HUES64 (cell line): ENCODE results near the gene LSM14B.

ENCODE experiments used
- H3K27ac ChIP-seq: 2 replicates; pipeline ENCODE4 v1.7.0; 2013; ENCODE audit warnings: low read depth, low read length, inconsistent platforms
- H3K27me3 ChIP-seq: 2 replicates; pipeline ENCODE4 v1.6.1; 2013; ENCODE audit warnings: mild to moderate bottlenecking, low read length; ENCODE audit not compliant: insufficient read depth
- H3K36me3 ChIP-seq: 2 replicates; pipeline ENCODE4 v1.6.1; 2013; ENCODE audit warnings: mild to moderate bottlenecking, low read length; ENCODE audit not compliant: insufficient read depth
- H3K4me1 ChIP-seq: 2 replicates; pipeline ENCODE4 v1.6.1; 2013; ENCODE audit warnings: mild to moderate bottlenecking, low read length, moderate library complexity; ENCODE audit not compliant: insufficient read depth
- H3K4me3 ChIP-seq: 2 replicates; pipeline ENCODE4 v1.5.1; 2013; ENCODE audit warnings: mild to moderate bottlenecking, low read length, moderate library complexity
- H3K9ac ChIP-seq: 2 replicates; pipeline ENCODE4 v1.6.1; 2013; ENCODE audit warnings: mild to moderate bottlenecking, low read depth, low read length
- H3K9me3 ChIP-seq: 2 replicates; pipeline ENCODE4 v1.6.1; 2013; ENCODE audit warnings: low read depth, low read length; ENCODE audit not compliant: insufficient read depth
- WGBS: fragments of 150-250, 120-280 bp; methylation state at CpG from one replicate; pipeline ENCODE4 v1.1.7; 2013; ENCODE audit warnings: missing lambda C conversion rate; 5-methylcytosine and 5-hydroxymethylcytosine counted together

The LSM14B gene

DNA sequence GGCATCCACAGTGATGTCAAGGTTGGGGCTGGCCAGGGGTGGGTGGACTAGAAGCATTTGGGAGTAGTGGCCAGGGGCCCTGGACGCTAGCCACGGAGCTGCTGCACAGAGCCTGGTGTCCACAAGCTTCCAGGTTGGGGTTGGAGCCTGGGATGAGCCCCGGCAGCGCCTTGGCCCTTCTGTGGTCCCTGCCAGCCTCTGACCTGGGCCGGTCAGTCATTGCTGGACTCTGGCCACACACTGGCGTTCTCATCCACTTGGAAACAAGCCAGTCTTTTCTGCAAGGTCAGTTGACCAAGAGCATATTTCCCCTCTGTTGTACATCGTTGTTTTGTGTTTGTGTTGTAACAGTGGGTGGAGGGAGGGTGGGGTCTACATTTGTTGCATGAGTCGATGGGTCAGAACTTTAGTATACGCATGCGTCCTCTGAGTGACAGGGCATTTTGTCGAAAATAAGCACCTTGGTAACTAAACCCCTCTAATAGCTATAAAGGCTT lies 12.5 kb downstream of the LSM14B start:
- WGBS = 96% methylated on average over 11 of the region's 11 CpGs
- H3K27me3 ChIP-seq = no peaks in the 10 kb centered on the region
- H3K36me3 ChIP-seq = peaks cover 100% of the 10 kb centered on the region
- no peak overlapping the region for H3K4me3 ChIP-seq
- no peaks in the 10 kb centered on the region for H3K4me1 ChIP-seq
- no peaks in the 10 kb centered on the region for H3K9me3 ChIP-seq
- no peak overlapping the region for H3K27ac ChIP-seq
- no peak overlapping the region for H3K9ac ChIP-seq

DNA sequence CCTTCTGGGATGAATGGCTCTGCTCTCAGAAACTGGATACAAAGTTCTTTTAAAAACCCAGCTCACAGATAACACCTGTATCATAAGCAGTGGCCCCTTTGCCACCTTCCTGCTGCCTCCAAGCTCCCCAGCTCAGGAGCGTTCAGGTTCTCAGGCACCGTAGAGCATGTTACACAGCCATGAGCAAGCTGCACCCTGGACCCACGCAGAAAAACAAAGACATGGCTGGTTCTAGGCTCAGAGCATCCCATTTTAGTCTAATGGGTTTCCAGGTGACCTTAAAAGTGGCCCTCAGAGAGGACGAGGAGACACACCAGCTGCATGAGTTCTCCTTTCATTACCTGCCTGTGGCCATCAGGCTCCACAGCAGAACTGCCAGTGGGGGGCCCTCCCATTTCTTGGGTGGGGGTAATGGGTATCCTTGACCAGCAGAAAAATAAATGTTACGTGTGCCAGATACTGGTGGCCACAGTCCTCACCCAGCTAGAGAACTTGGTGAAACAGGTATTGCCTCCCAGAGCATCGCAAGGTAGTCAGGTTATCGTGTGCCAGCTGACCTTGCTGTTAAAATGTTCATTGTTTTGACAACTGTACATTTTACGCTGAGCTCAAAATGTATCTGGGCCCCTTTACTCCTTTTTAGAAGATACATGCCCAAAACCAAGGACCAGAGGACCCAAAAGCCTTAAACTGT lies 13.4 kb downstream of the LSM14B start:
- H3K36me3 ChIP-seq = peaks cover 100% of the 10 kb centered on the region
- no peaks in the 10 kb centered on the region for H3K27me3 ChIP-seq
- no peaks in the 10 kb centered on the region for H3K4me1 ChIP-seq
- 0 out of 2 replicates have a peak overlapping the region, but pooled peaks have one; percentile 18 for H3K27ac ChIP-seq
- no peak overlapping the region for H3K4me3 ChIP-seq
- WGBS = 94% methylated on average over 8 of the region's 8 CpGs
- no peak overlapping the region for H3K9ac ChIP-seq
- no peaks in the 10 kb centered on the region for H3K9me3 ChIP-seq

DNA sequence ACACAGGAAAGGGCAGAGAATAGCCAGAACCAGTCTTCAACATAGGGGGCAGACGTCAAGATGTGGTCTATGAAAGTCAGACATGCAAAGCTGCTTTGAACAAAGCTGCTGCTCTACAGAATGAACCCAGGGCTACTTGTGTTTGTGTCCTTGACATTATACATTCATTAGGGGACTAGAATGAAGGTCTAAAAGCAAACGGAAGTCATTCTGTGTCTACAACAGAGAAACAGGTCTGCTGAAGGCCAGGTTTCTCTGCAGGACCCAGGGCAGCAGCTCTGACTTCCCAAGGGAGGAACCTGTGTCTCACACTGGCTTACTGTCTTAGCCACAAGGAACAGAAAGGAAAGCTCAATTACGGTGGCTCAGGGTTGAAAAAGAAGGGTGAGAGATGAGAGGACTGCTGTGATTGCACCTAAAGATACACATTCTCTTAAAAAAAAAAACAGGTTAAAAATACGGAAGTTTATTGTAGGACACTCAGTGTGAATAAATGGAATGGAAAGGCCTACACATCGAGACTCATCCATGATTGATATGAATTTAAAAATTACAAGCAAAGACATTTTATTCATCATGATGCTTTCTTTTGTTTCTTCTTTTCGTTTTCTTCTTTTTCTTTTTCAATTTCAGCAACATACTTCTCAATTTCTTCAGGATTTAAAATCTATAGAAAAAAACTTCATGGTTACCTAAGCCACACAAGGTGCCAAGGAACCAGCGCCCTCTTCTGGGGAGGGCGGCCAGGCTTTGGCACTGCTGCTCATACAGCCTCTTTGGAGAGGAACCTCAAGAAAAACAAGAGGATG lies 14.2 kb downstream of the LSM14B start:
- no peaks in the 10 kb centered on the region for H3K27me3 ChIP-seq

DNA sequence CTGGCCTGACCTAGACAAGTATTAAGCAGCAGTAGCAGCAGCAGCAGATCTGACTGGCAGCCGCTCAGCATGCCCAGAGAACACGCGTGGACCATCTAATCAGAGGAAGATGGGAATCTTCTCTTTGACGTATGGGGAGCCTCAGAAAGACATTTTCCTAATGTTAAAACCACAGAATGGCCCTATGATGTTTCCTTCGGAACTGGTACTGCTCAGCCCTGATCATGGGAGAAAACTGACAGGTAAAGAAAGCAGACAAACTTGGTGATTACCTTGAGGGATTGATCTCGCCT lies 14.8 kb downstream of the LSM14B start:
- Histone ChIP-seq H3K4me1 (0 out of 2 replicates have a peak, but pooled peaks cover 3% of the 10 kb centered on the region), H3K4me3 (no peak overlapping the region), H3K9ac (no peak overlapping the region), H3K9me3 (no peaks in the 10 kb centered on the region), H3K27ac (no peak overlapping the region), H3K36me3 (peaks cover 96% of the 10 kb centered on the region), H3K27me3 (no peaks in the 10 kb centered on the region)
- 91% methylated on average over 6 of the region's 6 CpGs for WGBS

More for the DNA sequence above, 14.2 kb downstream of the LSM14B start:
- Histone ChIP-seq H3K9me3 (no peaks in the 10 kb centered on the region), H3K4me1 (0 out of 2 replicates have a peak, but pooled peaks cover 1% of the 10 kb centered on the region), H3K36me3 (peaks cover 100% of the 10 kb centered on the region), H3K27ac (0 out of 2 replicates have a peak overlapping the region, but pooled peaks have one; percentile 18), H3K9ac (no peak overlapping the region), H3K4me3 (no peak overlapping the region)
- whole genome bisulfite sequencing = 70% methylated on average over 6 of the region's 8 CpGs

DNA sequence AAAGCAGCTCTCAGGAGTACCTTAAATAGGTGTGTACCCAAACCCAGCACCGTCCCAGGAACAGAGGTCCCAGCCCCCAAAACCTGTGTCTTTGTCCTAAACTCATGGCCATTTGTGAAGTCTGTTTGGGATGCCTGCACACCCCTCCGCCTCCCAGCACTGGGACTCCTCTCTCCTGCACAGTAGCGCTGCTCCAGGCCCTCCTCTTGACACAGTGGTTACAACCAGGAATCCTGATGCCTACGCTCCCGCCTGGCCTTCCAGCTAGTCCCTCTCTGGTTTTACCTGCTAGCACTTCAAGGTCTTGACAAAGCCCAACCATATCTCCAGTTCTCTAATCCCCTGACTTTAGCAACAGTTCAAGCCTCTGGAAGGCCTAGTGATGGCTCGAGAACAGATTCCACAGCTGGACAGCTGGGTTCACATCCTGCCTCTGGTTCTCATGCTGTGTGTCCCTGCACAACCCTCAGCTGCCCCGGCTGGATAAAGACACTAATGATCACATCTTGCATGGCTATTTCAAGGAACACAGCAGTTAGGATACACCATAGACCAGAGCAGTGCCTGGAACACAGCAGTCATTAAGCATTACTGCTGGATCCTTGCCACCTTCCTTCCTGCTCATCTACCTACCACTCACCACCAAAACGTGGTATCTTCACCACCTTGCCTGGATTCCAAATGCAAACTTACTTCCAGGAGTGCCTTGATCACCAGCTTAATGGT lies 15.4 kb downstream of the LSM14B start:
- no peaks in the 10 kb centered on the region for H3K9me3 ChIP-seq
- no peak overlapping the region for H3K27ac ChIP-seq
- no peak overlapping the region for H3K9ac ChIP-seq
- peaks cover 90% of the 10 kb centered on the region for H3K36me3 ChIP-seq
- no peaks in the 10 kb centered on the region for H3K27me3 ChIP-seq
- WGBS = 96% methylated on average over 8 of the region's 8 CpGs
- 0 out of 2 replicates have a peak, but pooled peaks cover 3% of the 10 kb centered on the region for H3K4me1 ChIP-seq
- H3K4me3 ChIP-seq = no peak overlapping the region

DNA sequence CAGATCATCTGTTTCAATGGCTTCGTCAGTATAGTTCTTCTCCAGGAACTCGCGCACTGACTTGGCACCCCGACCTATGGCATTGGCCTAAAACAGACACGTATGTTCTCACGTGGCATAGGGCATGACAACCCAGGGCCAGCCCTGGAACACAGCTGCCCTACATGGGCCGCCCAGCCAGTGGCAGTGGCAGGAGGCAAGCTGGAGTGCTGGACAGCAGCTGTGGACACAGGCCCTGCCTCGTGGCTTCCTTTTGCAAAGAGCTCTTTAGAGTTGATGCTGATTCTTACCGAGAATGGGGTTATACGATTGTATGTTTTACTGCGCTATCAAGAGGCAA lies 15.9 kb downstream of the LSM14B start:
- H3K4me1 ChIP-seq = 0 out of 2 replicates have a peak, but pooled peaks cover 3% of the 10 kb centered on the region
- no peak overlapping the region for H3K9ac ChIP-seq
- WGBS = 91% methylated on average over 11 of the region's 11 CpGs

DNA sequence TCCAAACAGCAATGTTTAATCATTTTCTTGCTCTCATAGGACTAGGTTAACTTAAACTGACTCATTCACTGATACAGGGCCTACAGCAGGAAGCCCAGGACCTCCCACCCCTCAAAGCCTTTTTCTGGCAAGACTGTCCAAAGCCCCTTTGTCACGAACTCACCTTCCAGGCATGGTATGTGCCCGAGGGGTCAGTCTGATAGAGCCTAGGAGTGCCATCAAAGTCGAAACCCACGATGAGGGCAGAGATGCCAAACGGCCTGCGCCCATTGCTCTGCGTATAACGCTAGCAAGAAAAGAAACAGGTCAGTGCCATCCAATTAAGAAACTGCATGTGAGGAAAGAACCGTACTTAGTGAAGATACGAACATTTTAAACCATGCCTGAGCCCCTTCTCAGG lies 16.6 kb downstream of the LSM14B start:
- 94% methylated on average over 10 of the region's 10 CpGs for WGBS
- no peak overlapping the region for H3K9ac ChIP-seq
- no peaks in the 10 kb centered on the region for H3K27me3 ChIP-seq
- H3K4me1 ChIP-seq = 0 out of 2 replicates have a peak, but pooled peaks cover 3% of the 10 kb centered on the region
- H3K36me3 ChIP-seq = peaks cover 77% of the 10 kb centered on the region
- no peak overlapping the region for H3K27ac ChIP-seq
- no peak overlapping the region for H3K4me3 ChIP-seq
- H3K9me3 ChIP-seq = no peaks in the 10 kb centered on the region

More for the DNA sequence above, 15.9 kb downstream of the LSM14B start:
- H3K4me3 ChIP-seq = no peak overlapping the region
- H3K9me3 ChIP-seq = no peaks in the 10 kb centered on the region
- no peak overlapping the region for H3K27ac ChIP-seq
- H3K36me3 ChIP-seq = peaks cover 84% of the 10 kb centered on the region
- H3K27me3 ChIP-seq = no peaks in the 10 kb centered on the region

DNA sequence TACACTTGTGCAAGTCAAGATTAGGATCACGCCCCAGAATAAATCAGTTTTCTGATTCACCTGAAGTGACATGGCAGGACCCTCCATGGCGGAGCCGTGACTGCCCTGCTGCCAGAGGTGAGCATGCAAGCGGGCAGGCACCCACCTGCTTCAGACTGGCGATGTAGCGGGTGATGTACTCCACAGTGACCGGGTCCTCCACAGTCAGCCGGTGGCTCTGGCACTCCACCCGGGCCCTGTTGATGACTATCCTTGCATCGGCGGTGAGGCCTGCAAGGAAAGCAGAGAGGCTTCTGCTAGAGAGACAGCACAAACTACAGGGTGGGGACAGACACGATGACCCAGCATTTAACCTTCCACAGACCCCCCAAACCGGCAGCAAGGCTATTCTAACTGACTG lies 17.4 kb downstream of the LSM14B start:
- Histone ChIP-seq H3K4me3 (no peak overlapping the region), H3K4me1 (peaks cover 5% of the 10 kb centered on the region), H3K36me3 (peaks cover 70% of the 10 kb centered on the region), H3K9me3 (no peaks in the 10 kb centered on the region), H3K27ac (no peak overlapping the region), H3K27me3 (no peaks in the 10 kb centered on the region), H3K9ac (no peak overlapping the region)
- WGBS = 93% methylated on average over 13 of the region's 13 CpGs

DNA sequence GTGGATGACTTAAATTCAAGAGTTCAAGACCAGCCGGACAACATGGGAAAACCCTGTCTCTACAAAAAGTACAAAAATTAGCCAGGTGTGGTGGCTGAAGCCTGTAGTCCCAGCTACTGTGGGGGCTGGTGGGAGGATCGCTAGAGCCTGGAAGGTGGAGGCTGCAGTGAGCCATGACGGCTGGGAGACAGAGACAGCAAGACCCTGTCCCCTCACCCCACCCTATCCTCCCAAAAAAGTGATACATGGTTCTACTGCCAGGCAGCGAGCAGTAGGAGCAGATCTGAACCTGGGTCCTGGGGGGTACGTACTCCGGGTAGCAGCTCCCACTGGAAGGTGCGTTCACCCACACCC lies 18.7 kb downstream of the LSM14B start:
- no peak overlapping the region for H3K27ac ChIP-seq
- peak overlapping the region; percentile 66; the same call in 1 of the 2 replicates for H3K4me3 ChIP-seq
- H3K9me3 ChIP-seq = no peaks in the 10 kb centered on the region
- no peaks in the 10 kb centered on the region for H3K27me3 ChIP-seq
- peaks cover 9% of the 10 kb centered on the region for H3K4me1 ChIP-seq
- H3K9ac ChIP-seq = no peak overlapping the region
- H3K36me3 ChIP-seq = peaks cover 61% of the 10 kb centered on the region
- 91% methylated on average over 7 of the region's 7 CpGs for WGBS

DNA sequence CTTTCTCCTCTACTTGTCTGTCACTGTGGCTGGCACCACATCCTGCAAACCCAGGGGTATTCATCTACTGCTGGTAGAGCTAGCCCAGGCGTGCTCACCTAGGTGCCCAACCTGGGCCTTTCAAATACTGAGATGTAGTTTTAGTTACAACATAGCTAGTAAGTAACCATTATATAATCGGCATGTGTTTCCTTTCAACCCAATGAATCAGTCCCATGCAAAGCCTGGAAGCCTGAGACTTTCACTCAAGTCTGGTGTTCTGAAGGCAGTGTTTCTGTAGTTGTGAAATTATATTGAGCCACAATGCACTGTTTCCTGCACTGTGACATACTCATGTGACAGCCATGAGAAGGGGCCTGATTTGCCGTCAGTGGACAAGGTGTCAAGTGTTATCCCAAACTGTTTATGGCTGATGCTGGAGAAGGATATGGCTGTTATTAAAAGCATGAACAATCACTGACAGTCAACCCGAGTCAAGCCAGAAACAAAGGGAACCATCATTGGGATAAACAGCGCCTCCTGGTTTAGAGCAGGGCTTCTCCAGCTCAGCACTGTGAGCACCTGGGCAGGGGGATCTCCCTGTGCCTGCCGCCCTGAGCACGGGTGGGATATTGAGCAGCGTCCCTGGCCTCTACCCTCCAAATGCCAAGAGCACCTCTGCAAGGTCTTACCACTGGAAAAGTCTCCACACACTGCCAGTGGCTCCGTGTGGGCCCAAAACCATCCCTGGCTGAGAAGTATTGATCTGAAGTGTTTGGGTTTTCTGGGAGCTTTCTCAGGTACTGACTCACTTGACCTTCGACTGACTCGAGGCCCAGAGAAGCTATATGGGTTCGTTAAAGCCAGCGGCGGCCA lies 19.3 kb downstream of the LSM14B start:
- peaks cover 58% of the 10 kb centered on the region for H3K36me3 ChIP-seq
- peak overlapping the region; percentile 66 for H3K4me3 ChIP-seq
- H3K9ac ChIP-seq = peak overlapping the region; percentile 93
- no peaks in the 10 kb centered on the region for H3K9me3 ChIP-seq
- H3K27me3 ChIP-seq = no peaks in the 10 kb centered on the region
- H3K4me1 ChIP-seq = peaks cover 9% of the 10 kb centered on the region
- no peak overlapping the region for H3K27ac ChIP-seq
- 28% methylated on average over 13 of the region's 14 CpGs for WGBS
